ENCODE results near the gene ATRNL1.

The ATRNL1 gene

DNA sequence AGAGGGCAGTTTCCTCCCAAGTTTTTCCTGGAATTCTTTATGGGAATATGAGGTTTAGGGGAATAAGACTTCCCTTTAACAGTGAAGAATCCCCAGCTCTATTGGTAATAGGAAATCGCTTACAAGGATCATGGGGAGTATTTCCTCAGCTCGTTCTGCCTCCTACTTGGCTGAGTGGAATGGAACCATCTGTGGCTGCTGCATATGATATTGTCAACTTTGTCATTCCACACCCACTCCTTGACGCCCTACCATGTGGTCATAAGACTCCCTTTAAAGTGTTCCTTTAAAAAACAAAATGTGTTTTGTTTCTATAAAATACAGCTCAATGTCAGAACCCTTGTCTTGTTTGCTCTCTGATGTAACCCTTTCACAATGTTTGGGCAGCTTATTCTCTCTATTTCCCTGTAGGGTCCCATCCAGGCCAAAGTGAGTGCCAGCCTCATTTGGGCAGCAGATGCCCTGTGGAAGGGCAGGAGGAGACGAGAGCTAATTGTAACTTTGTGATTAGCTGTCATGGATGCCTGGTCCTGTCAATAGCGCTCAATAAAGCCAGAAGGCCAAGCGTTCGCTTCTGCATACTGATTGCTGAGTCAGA is 33.8 kb upstream of the ATRNL1 start:
- TF ChIP-seq, protein P1, sequence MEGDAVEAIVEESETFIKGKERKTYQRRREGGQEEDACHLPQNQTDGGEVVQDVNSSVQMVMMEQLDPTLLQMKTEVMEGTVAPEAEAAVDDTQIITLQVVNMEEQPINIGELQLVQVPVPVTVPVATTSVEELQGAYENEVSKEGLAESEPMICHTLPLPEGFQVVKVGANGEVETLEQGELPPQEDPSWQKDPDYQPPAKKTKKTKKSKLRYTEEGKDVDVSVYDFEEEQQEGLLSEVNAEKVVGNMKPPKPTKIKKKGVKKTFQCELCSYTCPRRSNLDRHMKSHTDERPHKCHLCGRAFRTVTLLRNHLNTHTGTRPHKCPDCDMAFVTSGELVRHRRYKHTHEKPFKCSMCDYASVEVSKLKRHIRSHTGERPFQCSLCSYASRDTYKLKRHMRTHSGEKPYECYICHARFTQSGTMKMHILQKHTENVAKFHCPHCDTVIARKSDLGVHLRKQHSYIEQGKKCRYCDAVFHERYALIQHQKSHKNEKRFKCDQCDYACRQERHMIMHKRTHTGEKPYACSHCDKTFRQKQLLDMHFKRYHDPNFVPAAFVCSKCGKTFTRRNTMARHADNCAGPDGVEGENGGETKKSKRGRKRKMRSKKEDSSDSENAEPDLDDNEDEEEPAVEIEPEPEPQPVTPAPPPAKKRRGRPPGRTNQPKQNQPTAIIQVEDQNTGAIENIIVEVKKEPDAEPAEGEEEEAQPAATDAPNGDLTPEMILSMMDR (conservative IDR thresholded peaks at IDR 0.05; ENCODE audit: low read length): no peak
- H3K4me3 ChIP-seq (ENCODE audit: low read length): no peak overlapping the region
- no peak for DNase-seq (ENCODE audit: low read depth)

DNA sequence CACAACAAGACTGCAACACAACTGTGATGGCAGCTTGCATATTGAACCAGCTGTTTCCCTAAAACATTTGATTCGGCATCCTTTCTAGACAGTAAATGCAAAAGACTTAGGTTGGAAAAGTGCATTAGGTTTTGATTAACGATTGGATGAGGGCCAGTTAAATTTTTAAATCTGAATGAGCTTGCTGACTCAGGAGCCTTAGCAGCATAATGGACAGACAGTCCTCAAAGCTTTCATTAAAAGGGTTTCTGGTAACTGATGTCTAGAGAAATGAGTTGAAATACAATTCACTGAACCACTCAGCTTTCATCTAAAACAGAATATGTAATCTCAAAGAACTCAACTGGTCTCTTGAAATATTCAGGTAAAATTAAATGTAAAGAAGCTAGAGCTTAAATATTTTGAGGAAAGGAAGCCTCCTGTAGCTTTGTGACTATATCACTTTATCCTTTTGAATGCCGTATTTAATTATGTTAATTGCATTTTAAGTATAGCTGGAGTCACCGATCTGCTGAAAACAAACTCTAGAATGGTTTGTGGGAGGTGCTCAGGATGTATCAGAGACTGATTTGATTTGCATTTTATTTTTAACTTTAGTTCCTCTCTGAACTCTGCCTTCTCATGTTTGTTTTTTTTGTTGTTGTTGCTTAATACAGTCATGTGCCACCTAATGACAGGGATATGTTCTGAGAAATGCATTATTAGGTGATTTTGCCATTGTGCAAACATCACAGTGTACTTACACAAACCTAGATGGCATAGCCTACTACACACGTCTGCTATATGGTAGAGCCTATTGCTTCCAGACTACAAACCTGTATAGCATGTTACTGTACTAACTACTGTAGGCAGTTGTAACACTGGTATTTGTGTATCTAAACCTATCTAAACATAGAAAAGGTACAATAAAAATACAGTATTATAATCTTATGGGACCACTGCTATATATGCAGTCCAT is 29.2 kb upstream of the ATRNL1 start:
- no peak overlapping the region for H3K4me3 ChIP-seq (ENCODE audit: low read length)
- TF ChIP-seq, protein P1 (conservative IDR thresholded peaks at IDR 0.05; ENCODE audit: low read length): no peak
- DNase-seq (ENCODE audit: low read depth): peak; percentile 40

DNA sequence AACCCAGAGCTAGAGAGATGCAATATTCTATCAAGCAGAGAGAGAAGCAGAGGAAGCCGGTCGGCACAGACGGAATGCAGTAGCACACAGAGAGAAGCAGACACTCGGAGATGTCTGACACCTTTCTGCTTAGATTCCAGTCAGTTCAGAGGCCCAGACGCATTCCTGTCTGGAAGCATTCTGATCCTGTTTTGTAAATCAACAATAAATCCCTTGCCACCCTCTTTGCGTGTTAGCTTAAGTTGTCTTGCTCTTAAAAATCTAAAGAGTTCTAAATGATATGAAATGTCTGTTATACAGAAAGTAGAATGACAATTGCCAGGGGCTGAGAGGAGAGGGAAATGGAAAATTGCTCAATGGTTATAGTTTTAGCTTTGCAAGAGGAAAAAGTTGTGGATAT is 27.4 kb upstream of the ATRNL1 start:
- no peak overlapping the region for H3K4me3 ChIP-seq (ENCODE audit: low read length)
- no peak for DNase-seq (ENCODE audit: low read depth)
- TF ChIP-seq, protein P1 (conservative IDR thresholded peaks at IDR 0.05; ENCODE audit: low read length): no peak

DNA sequence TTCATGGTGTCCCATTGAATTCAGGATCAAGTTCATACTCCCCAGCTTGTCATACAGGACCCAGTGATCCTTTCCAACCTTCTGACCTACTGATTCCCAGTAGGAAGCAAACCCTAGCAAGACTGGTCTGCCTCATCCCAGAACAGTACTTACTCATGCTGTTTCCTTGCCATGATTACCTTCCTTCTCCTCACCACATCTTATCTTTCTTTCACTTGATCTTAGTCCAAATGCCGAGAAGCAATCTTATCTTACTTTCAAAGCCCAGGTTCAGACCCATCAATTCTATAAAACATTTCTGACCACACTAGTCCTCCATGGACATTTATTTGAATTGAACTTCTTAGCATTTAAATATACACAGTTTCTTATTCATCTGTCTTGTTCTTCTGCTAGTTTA is 26.6 kb upstream of the ATRNL1 start:
- DNase-seq (ENCODE audit: low read depth): no peak
- TF ChIP-seq, protein P1 (conservative IDR thresholded peaks at IDR 0.05; ENCODE audit: low read length): no peak
- H3K4me3 ChIP-seq (ENCODE audit: low read length): no peak overlapping the region

DNA sequence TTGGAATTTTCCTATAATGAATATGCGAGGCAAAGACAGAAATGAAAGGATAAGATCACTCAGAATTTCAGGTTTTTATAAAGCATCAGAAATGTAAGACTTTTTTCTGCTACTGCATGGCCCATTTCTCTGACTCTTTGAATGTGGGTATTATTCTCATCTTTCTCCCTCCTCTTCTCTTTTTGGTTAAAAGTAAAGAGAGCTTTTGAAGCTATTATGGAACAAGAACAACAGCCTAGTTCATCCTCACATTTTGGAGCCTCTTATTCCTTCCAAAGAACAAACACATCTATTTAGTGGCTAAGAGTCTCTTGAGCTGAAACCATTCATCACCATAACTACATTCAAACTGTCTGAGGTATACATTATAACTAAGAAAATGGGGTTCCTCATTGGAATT is 19.4 kb upstream of the ATRNL1 start:
- H3K4me3 ChIP-seq (ENCODE audit: low read length): no peak overlapping the region
- TF ChIP-seq, protein P1 (conservative IDR thresholded peaks at IDR 0.05; ENCODE audit: low read length): no peak
- no peak for DNase-seq (ENCODE audit: low read depth)

DNA sequence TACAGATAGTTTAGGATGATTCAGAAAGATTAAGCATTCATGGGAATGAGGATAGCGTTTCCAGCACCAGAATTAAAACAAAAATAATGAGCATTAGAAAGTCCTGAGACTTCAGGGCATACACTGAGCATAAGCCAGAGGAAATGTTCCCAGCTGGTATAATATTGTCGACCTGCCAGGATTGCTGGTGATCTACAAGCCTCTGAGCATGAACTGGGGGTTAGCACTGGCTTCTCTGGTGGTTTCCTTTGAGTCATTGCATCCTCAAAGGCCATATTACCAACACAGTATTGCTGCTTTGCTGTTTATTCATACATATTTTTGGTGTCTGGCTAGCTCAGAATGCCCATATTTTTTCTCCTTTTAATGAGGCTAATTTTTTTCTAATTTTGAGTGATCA is 10.7 kb upstream of the ATRNL1 start:
- no peak overlapping the region for H3K4me3 ChIP-seq (ENCODE audit: low read length)
- TF ChIP-seq, protein P1 (conservative IDR thresholded peaks at IDR 0.05; ENCODE audit: low read length): no peak
- DNase-seq (ENCODE audit: low read depth): peak; percentile 27

Data from AG10803 (cell line).